Duodenal mucosa (tissue), 2 donors: ENCODE measurements around the gene YBX3.

Experiments used
- H3K27ac ChIP-seq: one replicate; pipeline ENCODE4 v1.7.0; 2013; ENCODE audit warnings: low read depth, low read length
- H3K27me3 ChIP-seq, 2 donors: one replicate each; pipeline ENCODE4 v1.7.0; 2013; ENCODE audit warnings: low read length in 2 of 2, control low read depth in 1 of 2; ENCODE audit not compliant: insufficient read depth in 2 of 2, control insufficient read depth in 1 of 2
- H3K36me3 ChIP-seq, 2 donors: one replicate each; pipeline ENCODE4 v1.7.0; 2013; ENCODE audit warnings: low read length in 2 of 2, control low read depth in 1 of 2; ENCODE audit not compliant: insufficient read depth in 2 of 2, control insufficient read depth in 1 of 2
- H3K4me1 ChIP-seq, 2 donors: one replicate each; pipeline ENCODE4 v1.7.0; 2013; ENCODE audit warnings: low read length in 2 of 2, control low read depth in 1 of 2; ENCODE audit not compliant: insufficient read depth in 2 of 2, control insufficient read depth in 1 of 2
- H3K4me3 ChIP-seq, 2 donors: one replicate each; pipeline ENCODE4 v1.7.0; 2013; ENCODE audit warnings: low read length in 2 of 2, low read depth in 1 of 2
- H3K9ac ChIP-seq, 2 donors: one replicate each; pipeline ENCODE4 v1.7.0; 2013; ENCODE audit warnings: low read length in 2 of 2, low read depth in 1 of 2
- H3K9me3 ChIP-seq, 2 donors: one replicate each; pipeline ENCODE4 v1.7.0; 2013; ENCODE audit warnings: low read length in 2 of 2, control low read depth in 1 of 2; ENCODE audit not compliant: control insufficient read depth in 1 of 2

The YBX3 gene

DNA sequence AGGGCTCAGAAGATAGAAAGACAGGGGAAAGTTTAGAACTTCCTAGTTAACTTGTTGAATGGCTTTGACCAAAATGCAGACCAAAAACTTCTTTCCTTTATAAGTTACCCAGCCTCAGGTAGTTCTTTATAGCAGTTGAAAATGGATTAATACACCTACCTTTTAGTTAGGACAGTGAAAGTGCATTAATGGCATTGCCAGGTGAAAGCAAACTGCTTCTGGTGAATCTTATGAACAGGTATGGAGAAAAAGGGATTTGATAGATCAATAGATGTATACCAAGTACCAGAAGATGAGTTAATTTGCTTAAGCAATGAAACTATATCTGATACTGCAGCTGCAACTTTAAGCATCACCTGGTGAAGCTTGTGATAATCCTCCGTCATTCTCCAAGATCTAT lies 35.1 kb downstream of the YBX3 start:
- H3K27ac ChIP-seq, result no peak overlapping the region
- no peaks in the 10 kb centered on the region for H3K9me3 ChIP-seq
- no peak overlapping the region for H3K4me3 ChIP-seq
- no peaks in the 10 kb centered on the region for H3K36me3 ChIP-seq
- no peak overlapping the region for H3K9ac ChIP-seq
- H3K27me3 ChIP-seq, result no peaks in the 10 kb centered on the region
- no peaks in the 10 kb centered on the region for H3K4me1 ChIP-seq

DNA sequence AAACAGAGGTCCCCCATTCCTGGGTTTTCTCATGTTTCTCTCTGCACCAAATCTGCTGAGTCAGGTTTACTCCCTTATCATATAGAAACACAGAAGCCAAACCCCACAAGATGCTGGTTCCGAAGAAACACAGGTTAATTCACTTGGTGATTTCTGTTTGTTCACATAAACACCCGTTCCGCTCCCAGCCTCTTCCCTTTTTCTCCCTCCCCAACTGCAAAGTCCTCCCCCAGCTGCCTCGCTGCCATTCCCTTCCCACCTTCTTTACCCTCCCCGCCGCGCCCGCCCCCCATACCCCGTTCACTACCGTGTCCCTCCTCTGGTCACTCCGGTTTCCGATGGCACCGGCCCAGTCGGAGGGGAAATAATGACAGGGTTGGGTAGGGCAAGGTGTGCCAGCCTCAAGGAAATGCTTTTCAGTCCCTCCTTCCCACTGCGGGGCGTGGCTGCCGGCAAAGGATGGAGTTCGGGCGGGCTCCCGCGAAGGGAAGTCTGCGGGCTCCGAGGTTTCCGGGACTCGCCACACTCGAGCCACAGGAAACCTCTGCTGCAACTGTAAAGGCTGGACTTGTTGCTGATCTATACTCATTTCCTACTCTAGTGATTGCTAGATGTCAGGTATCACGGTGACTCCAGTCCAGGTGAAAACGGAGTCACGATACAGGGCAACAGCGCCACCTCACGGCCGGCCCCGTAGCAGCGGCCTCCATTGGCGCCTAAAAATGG lies 49.3 kb downstream of the YBX3 start, which contains the start of gene STYK1:
Gene STYK1 (minus strand): TSS at position 394 of the 726 bp plus-strand sequence. CDS start 39,434 bp downstream, outside the sequence.
- Histone ChIP-seq H3K9ac (peak within 1 kb of the TSS; percentile 54 to 67), H3K27me3 (peaks cover 0 to 6% of the 10 kb centered on the region in 2 donors), H3K4me1 (peaks cover 4 to 23% of the 10 kb centered on the region in 2 donors), H3K4me3 (peak within 1 kb of the TSS; percentile 70 to 72), H3K9me3 (no peaks in the 10 kb centered on the region), H3K27ac (peak within 1 kb of the TSS; percentile 76), H3K36me3 (no peaks in the 10 kb centered on the region)

DNA sequence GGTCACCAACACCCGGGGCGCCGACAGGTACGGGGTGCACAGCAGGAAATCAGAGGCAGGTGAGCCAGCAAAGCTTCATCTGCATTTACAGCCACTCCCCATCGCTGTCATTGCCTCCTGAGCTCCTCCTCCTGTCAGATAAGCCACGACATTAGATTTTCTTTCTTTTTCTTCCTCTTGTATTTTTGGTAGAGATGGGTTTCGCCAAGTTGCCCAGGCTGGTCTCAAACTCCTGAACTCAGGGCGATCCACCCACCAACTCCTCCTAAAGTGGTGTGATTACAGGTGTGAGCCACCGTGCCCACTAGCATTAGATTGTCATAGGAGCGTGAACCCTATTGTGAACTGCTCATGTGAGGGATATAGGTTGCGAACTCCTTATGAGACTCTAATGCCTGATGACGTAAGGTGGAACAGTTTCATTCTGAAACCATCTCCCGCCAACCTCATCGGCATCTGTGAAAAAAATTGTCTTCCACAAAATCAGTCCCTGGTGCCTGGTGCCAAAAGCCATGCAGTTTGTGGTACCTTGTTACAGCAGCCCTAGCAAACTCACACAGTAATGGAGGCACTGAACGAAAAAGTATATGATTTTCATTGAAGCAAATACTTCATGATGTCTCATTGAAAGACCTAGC lies 50.8 kb downstream of the YBX3 start:
- H3K9me3 ChIP-seq, result no peaks in the 10 kb centered on the region
- H3K27me3 ChIP-seq, result peaks cover 0 to 6% of the 10 kb centered on the region in 2 donors
- H3K36me3 ChIP-seq, result no peaks in the 10 kb centered on the region
- peaks cover 4 to 23% of the 10 kb centered on the region in 2 donors for H3K4me1 ChIP-seq
- peak overlapping the region in 1 of 2 donors; percentile 2 for H3K9ac ChIP-seq
- H3K27ac ChIP-seq, result no peak overlapping the region
- peak overlapping the region; percentile 19 to 65 for H3K4me3 ChIP-seq

DNA sequence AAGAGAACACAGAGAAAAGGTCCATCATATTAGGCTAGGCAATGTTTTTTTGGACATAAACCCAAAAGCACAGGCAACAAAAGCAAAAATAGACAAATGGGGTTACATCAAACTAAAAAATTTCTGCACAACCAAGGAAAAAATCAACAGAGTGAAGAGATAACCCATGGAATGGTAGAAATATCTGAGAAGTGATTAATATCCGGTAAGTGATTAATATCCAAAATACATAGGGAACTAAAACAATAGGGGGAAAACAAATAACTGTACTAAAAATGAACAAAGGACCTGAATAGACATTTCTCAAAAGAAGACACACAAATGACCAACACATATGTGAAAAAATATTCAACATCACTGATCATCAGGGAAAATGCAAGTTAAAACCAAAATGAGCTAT lies 53.6 kb downstream of the YBX3 start:
- Histone ChIP-seq H3K4me1 (peaks cover 4 to 21% of the 10 kb centered on the region in 2 donors), H3K4me3 (no peak overlapping the region), H3K36me3 (no peaks in the 10 kb centered on the region), H3K27ac (no peak overlapping the region), H3K9ac (no peak overlapping the region), H3K27me3 (peaks cover 0 to 6% of the 10 kb centered on the region in 2 donors), H3K9me3 (no peaks in the 10 kb centered on the region)

DNA sequence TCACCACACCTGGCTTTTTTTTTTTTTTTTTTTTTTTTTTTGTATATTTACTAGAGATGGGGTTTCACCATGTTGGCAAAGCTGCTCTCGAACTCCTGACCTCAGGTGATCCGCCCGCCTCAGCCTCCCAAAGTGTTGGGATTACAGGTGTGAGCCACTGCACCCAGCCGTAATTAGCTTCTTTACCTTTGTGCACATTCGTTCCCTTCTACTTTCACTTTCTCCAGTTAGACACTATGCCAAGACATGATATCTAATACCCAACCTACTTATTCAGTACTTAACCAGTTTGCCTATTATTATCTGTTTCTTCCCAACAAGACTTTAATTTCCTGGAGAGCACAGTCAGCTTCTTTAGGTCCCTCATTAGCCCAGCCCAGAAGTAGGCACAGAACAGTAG lies 54.6 kb downstream of the YBX3 start:
- Histone ChIP-seq H3K4me3 (peak overlapping the region in 1 of 2 donors; percentile 36), H3K9me3 (no peaks in the 10 kb centered on the region)

DNA sequence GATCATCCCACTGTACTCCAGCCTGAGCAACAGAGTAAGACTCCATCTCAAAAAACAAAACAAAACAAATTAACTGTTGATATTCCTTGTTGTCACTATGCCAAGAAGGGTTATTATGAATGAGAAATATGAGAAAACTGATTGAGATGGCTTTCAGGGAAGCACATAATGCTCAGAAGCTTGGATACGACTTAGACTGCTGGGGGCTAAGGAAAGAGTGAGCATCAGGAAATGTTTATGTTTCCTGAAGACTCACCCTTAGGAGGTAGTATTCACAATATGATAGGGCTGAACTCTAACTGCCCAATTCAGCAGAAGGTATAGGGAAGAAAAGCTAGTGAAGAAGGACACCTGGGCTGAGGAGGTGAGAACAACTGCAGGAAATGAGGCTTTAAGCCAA lies 55.5 kb downstream of the YBX3 start:
- Histone ChIP-seq H3K27me3 (no peaks in the 10 kb centered on the region), H3K4me1 (peaks cover 3 to 7% of the 10 kb centered on the region in 2 donors), H3K9me3 (no peaks in the 10 kb centered on the region), H3K27ac (no peak overlapping the region), H3K36me3 (no peaks in the 10 kb centered on the region), H3K4me3 (no peak overlapping the region), H3K9ac (no peak overlapping the region)

More for the DNA sequence above, 54.6 kb downstream of the YBX3 start:
- Histone ChIP-seq H3K27ac (peak overlapping the region; percentile 49), H3K36me3 (no peaks in the 10 kb centered on the region), H3K9ac (no peak overlapping the region), H3K4me1 (peaks cover 6 to 13% of the 10 kb centered on the region in 2 donors), H3K27me3 (peaks cover 0 to 3% of the 10 kb centered on the region in 2 donors)

DNA sequence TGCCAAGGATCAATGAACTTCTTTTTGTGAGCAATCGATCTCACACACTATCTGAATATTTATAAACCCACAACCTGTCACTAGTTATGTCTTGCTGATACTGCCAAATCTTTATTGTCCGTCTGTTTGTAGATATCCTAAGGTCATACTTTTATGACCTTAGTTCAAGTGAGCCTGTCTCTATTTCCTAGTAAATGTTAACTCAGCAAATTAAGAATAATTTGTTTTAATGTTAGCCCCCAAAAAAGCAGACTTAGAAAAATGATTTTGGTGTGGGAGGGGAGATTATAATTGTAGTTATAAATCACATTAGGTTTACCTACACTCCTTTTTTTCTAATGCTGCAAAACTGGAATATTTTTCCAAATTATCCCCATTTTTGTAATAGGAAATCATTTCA lies 58.6 kb downstream of the YBX3 start:
- Histone ChIP-seq H3K27me3 (no peaks in the 10 kb centered on the region), H3K27ac (no peak overlapping the region), H3K4me1 (peaks cover 0 to 3% of the 10 kb centered on the region in 2 donors), H3K36me3 (no peaks in the 10 kb centered on the region), H3K9me3 (no peaks in the 10 kb centered on the region), H3K9ac (no peak overlapping the region), H3K4me3 (no peak overlapping the region)

DNA sequence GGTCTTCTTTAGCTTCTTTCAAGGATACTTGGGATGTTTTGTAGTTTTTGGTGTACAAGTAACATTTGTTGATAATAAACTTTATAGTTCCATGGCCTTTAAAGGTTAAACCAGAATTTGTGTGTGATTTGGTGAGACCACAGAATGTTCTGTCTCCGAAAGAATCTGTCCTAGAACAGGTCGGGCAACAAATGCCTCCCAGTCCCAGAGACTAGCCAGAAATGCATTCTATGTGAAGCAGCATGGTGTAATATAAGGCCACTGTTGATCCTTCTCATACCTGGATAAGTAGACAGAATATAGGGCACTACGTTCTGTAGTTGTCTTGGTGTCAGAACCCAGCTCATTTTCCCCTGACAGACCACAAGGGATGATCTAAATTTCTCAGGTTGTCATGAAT lies 59.3 kb downstream of the YBX3 start:
- Histone ChIP-seq H3K4me3 (no peak overlapping the region), H3K4me1 (peaks cover 0 to 3% of the 10 kb centered on the region in 2 donors), H3K9ac (no peak overlapping the region), H3K9me3 (no peaks in the 10 kb centered on the region), H3K27me3 (no peaks in the 10 kb centered on the region), H3K36me3 (no peaks in the 10 kb centered on the region), H3K27ac (no peak overlapping the region)

DNA sequence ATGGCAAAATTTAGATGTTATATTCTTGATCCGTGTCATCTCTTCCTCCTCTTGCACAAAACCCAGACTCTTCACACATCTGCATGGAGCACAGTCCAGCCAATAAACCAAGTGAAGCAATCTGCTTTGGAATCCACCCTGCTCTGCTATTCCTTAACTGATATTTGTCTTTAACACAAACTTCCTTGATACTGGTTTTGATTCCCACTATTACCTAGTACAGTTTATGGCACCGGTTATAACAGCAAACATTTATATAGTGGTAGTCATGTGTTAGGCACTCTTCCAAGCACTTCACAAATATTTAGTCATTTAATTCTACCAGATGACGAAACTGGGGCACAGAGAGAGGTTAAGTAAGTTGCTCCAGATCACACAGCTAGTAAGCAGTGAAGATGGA lies 61.8 kb downstream of the YBX3 start:
- Histone ChIP-seq H3K9ac (no peak overlapping the region), H3K27ac (no peak overlapping the region), H3K4me1 (peaks cover 0 to 3% of the 10 kb centered on the region in 2 donors), H3K9me3 (no peaks in the 10 kb centered on the region), H3K4me3 (no peak overlapping the region), H3K27me3 (no peaks in the 10 kb centered on the region), H3K36me3 (no peaks in the 10 kb centered on the region)

DNA sequence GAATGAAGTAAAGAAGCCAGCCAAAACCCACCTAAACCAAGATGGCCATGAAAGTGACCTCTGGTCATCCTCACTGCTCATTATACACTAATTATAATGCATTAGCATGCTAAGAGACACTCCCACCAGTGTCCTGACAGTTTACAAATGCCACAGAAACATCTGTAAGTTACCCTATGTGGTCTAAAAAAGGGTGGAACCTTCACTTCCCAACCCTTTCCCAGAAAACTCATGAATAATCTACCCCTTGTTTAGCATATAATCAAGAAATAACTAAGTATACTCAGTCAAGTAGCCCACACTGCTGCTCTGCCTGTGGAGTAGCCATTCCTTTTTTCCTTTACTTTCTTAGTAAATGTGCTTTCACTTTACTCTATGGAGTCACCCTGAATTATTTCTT lies 69.1 kb downstream of the YBX3 start:
- no peaks in the 10 kb centered on the region for H3K9me3 ChIP-seq
- H3K36me3 ChIP-seq, result no peaks in the 10 kb centered on the region
- H3K27me3 ChIP-seq, result no peaks in the 10 kb centered on the region
- H3K9ac ChIP-seq, result no peak overlapping the region
- no peak overlapping the region for H3K27ac ChIP-seq
- no peak overlapping the region for H3K4me3 ChIP-seq
- H3K4me1 ChIP-seq, result no peaks in the 10 kb centered on the region
